WTC11 (cell line): ENCODE measurements around the gene EGFR. TPM values are rescaled to one million over a fixed set of nuclear protein-coding genes. Genes with fewer than 3 reads are reported as not detected.

Experiments
- ATAC-seq: fragments of 200-7000 bp; cut with Tn5 transposase; 2 replicates; pipeline ENCODE4 v1.10.0; 2021; ENCODE audit warnings: mild to moderate bottlenecking, moderate library complexity
- CTCF ChIA-PET: fragments of 300-600 bp; sonication (Branson Sonifier 250); formaldehyde crosslinking; loops from one replicate; lab custom pipeline; 2021; ENCODE audit warnings: antibody characterized with exemption; lab: Charles Lee
- POLR2A ChIA-PET: fragments of 350-600 bp; sonication (Branson Sonifier 250); formaldehyde crosslinking; loops from one replicate; lab custom pipeline; 2021; ENCODE audit warnings: antibody characterized with exemption; lab: Charles Lee
- DNase-seq: peaks from one replicate; pipeline ENCODE4 v3.0.0; 2021; ENCODE audit warnings: low spot score
- H3K27ac Mint-ChIP-seq: 2 replicates; pipeline ENCODE4 v1.8.0; 2021; ENCODE audit warnings: mixed read lengths
- H3K27me3 Mint-ChIP-seq: 2 replicates; pipeline ENCODE4 v1.8.0; 2021; ENCODE audit warnings: low read depth, mild to moderate bottlenecking, moderate library complexity, mixed read lengths
- H3K36me3 Mint-ChIP-seq: 2 replicates; pipeline ENCODE4 v1.8.0; 2021; ENCODE audit warnings: mixed read lengths
- H3K4me1 Mint-ChIP-seq: 2 replicates; pipeline ENCODE4 v1.8.0; 2022; ENCODE audit warnings: mixed read lengths
- H3K4me3 Mint-ChIP-seq: 2 replicates; pipeline ENCODE4 v1.8.0; 2021; ENCODE audit warnings: mild to moderate bottlenecking, moderate library complexity, mixed read lengths
- H3K9me3 Mint-ChIP-seq: 2 replicates; pipeline ENCODE4 v1.8.0; 2021; ENCODE audit warnings: mixed read lengths
- CDX4 ChIP-seq: fragments of 250-450 bp; sonication (Bioruptor Pico); IDR thresholded peaks from 2 replicates; pipeline ENCODE4 v1.9.0; 2021; ENCODE audit warnings: moderate library complexity, mild to moderate bottlenecking, inconsistent platforms, borderline replicate concordance
- CTCF ChIP-seq: fragments of 200-600 bp; IDR thresholded peaks from 2 replicates; pipeline ENCODE4 v1.8.0; 2022; ENCODE audit warnings: antibody characterized with exemption
- ELF4 ChIP-seq: sonication (generic); formaldehyde crosslinking; IDR thresholded peaks from 2 replicates; pipeline ENCODE4 v1.8.1; 2022; ENCODE audit warnings: low read depth, mild to moderate bottlenecking, moderate library complexity, missing genetic modification reagents
- ESRRA ChIP-seq: sonication (generic); formaldehyde crosslinking; IDR thresholded peaks from 2 replicates; pipeline ENCODE4 v1.8.1; 2022; ENCODE audit warnings: mild to moderate bottlenecking, missing genetic modification reagents, borderline replicate concordance
- GRHL2 ChIP-seq: fragments of 250-450 bp; sonication (Bioruptor Pico); IDR thresholded peaks from 2 replicates; pipeline ENCODE4 v1.8.0; 2022; ENCODE audit warnings: mild to moderate bottlenecking, moderate library complexity; ENCODE audit not compliant: insufficient replicate concordance, severe bottlenecking
- JUN ChIP-seq: sonication (generic); formaldehyde crosslinking; IDR thresholded peaks from 2 replicates; pipeline ENCODE4 v1.8.0; 2023; ENCODE audit warnings: mild to moderate bottlenecking, missing genetic modification reagents
- KAT7 ChIP-seq: sonication (generic); formaldehyde crosslinking; IDR thresholded peaks from 2 replicates; pipeline ENCODE4 v1.8.1; 2023; ENCODE audit warnings: missing genetic modification reagents, mild to moderate bottlenecking, borderline replicate concordance
- MLX ChIP-seq: sonication (generic); formaldehyde crosslinking; IDR thresholded peaks from 2 replicates; pipeline ENCODE4 v1.8.1; 2023; ENCODE audit warnings: mild to moderate bottlenecking, missing genetic modification reagents, moderate library complexity
- NR2C2 ChIP-seq: sonication (generic); formaldehyde crosslinking; IDR thresholded peaks from 2 replicates; pipeline ENCODE4 v1.8.0; 2022; ENCODE audit warnings: mild to moderate bottlenecking, missing genetic modification reagents
- PRRX2 ChIP-seq: fragments of 250-450 bp; sonication (Bioruptor Pico); IDR thresholded peaks from 2 replicates; pipeline ENCODE4 v1.8.0; 2021; ENCODE audit warnings: mild to moderate bottlenecking
- SMAD4 ChIP-seq: sonication (generic); formaldehyde crosslinking; IDR thresholded peaks from 2 replicates; pipeline ENCODE4 v1.8.0; 2022; ENCODE audit warnings: mild to moderate bottlenecking, missing genetic modification reagents
- STAT6 ChIP-seq: sonication (generic); formaldehyde crosslinking; conservative IDR thresholded peaks from 2 replicates; pipeline ENCODE4 v1.8.1; 2023; ENCODE audit warnings: mild to moderate bottlenecking, low read depth, missing genetic modification reagents, moderate library complexity
- USF1 ChIP-seq: sonication (generic); formaldehyde crosslinking; IDR thresholded peaks from 2 replicates; pipeline ENCODE4 v1.8.0; 2022; ENCODE audit warnings: mild to moderate bottlenecking, missing genetic modification reagents
- ZNF121 ChIP-seq: sonication (generic); formaldehyde crosslinking; IDR thresholded peaks from 2 replicates; pipeline ENCODE4 v1.8.0; 2023; ENCODE audit warnings: missing genetic modification reagents
- ZNF219 ChIP-seq: sonication (generic); formaldehyde crosslinking; IDR thresholded peaks from 2 replicates; pipeline ENCODE4 v1.8.0; 2023; ENCODE audit warnings: missing genetic modification reagents, mild to moderate bottlenecking, borderline replicate concordance
- ZNF263 ChIP-seq: sonication (generic); formaldehyde crosslinking; IDR thresholded peaks from 2 replicates; pipeline ENCODE4 v1.8.1; 2022; ENCODE audit warnings: low read depth, mild to moderate bottlenecking, moderate library complexity, missing genetic modification reagents
- ZNF396 ChIP-seq: fragments of 250-450 bp; sonication (Bioruptor Pico); IDR thresholded peaks from 2 replicates; pipeline ENCODE4 v1.8.0; 2021; ENCODE audit warnings: mild to moderate bottlenecking, moderate library complexity, borderline replicate concordance
- ZNF416 ChIP-seq: fragments of 250-450 bp; sonication (Bioruptor Pico); IDR thresholded peaks from 2 replicates; pipeline ENCODE4 v1.9.0; 2021; ENCODE audit warnings: mild to moderate bottlenecking, inconsistent platforms
- ZNF423 ChIP-seq: fragments of 250-450 bp; sonication (Bioruptor Pico); IDR thresholded peaks from 2 replicates; pipeline ENCODE4 v2.1.2; 2022; ENCODE audit warnings: mild to moderate bottlenecking, moderate library complexity
- ZNF425 ChIP-seq: fragments of 250-450 bp; sonication (Bioruptor Pico); conservative IDR thresholded peaks from 2 replicates; pipeline ENCODE4 v1.9.0; 2021; ENCODE audit warnings: mild to moderate bottlenecking
- ZNF512 ChIP-seq: sonication (generic); formaldehyde crosslinking; IDR thresholded peaks from 2 replicates; pipeline ENCODE4 v1.8.1; 2022; ENCODE audit warnings: missing genetic modification reagents, borderline replicate concordance
- ZSCAN18 ChIP-seq: fragments of 250-450 bp; sonication (Bioruptor Pico); IDR thresholded peaks from 2 replicates; pipeline ENCODE4 v2.1.2; 2022; ENCODE audit warnings: mild to moderate bottlenecking, moderate library complexity
- total RNA-seq: library from RNA; stranded (reverse); gene quantifications from 3 replicates; pipeline ENCODE4 v1.2.3, GENCODE V29; 2021

The EGFR gene
- total RNA-seq, 1 experiment from 2014 or later: 5.9 TPM

- Mint-ChIP-seq H3K4me3 (peak overlapping the region; percentile 85), H3K36me3 (no peaks in the 10 kb centered on the region), H3K9me3 (no peaks in the 10 kb centered on the region), H3K27me3 (peaks cover 57% of the 10 kb centered on the region), H3K4me1 (peaks cover 6% of the 10 kb centered on the region), H3K27ac (no peak overlapping the region)
- POLR2A ChIA-PET: interaction anchor here (0.9 kb wide), 1 partner anchor 467 kb away, joined by 3 read pairs; no protein-coding TSS in a partner anchor
- DNase-seq: peak; percentile 81
- peak; percentile 68 for ATAC-seq
- CTCF ChIA-PET: interaction anchor here (0.6 to 3.3 kb wide), 92 partner anchors 10 to 967 kb away, joined by 3 to 67 read pairs (median 4); partner anchors contain the start of genes EGFR and SEC61G
- TF ChIP-seq ZNF423 (CRISPR knock-in tag): no peak
- TF ChIP-seq SMAD4: no peak
- no peak for TF ChIP-seq CDX4
- TF ChIP-seq CTCF: peak; percentile 50; the same call in 1 of the 2 replicates
- no peak for TF ChIP-seq ZSCAN18 (CRISPR knock-in tag)
- TF ChIP-seq ZNF425 (CRISPR knock-in tag): no peak
- no peak for TF ChIP-seq ZNF219 (CRISPR knock-in tag)
- TF ChIP-seq ZNF396 (CRISPR knock-in tag): no peak
- no peak for TF ChIP-seq ZNF512 (CRISPR knock-in tag)
- no peak for TF ChIP-seq GRHL2
- no peak for TF ChIP-seq ZNF416 (CRISPR knock-in tag)
- no peak for TF ChIP-seq NR2C2 (CRISPR knock-in tag)
- TF ChIP-seq ELF4 (CRISPR knock-in tag): no peak
- TF ChIP-seq ESRRA (CRISPR knock-in tag): no peak
- TF ChIP-seq MLX (CRISPR knock-in tag): no peak
- 0 out of 2 replicates have a peak, but pooled peaks have one; percentile 10 for TF ChIP-seq USF1 (CRISPR knock-in tag)
- no peak for TF ChIP-seq STAT6 (CRISPR knock-in tag)
- no peak for TF ChIP-seq JUN (CRISPR knock-in tag)
- peak; percentile 9; the same call in 1 of the 2 replicates for TF ChIP-seq ZNF121 (CRISPR knock-in tag)
- no peak for TF ChIP-seq ZNF263 (CRISPR knock-in tag)
- 0 out of 2 replicates have a peak, but pooled peaks have one; percentile 22 for TF ChIP-seq PRRX2 (CRISPR knock-in tag)
- TF ChIP-seq KAT7 (CRISPR knock-in tag): no peak
Measured at GRCh38 chr7:55255496-55256445, 237.0 kb downstream of the EGFR start.
